Loucy (cell line): ENCODE results near the gene PLPP2.

Experiments used
- H2AFZ ChIP-seq: fragments of 200-600 bp; sonication (generic); 2 replicates; pipeline ENCODE4 v1.6.0; 2016; ENCODE audit warnings: antibody characterized with exemption, mild to moderate bottlenecking, low read length, moderate library complexity
- H3F3A ChIP-seq: fragments of 200-600 bp; 2 replicates; pipeline ENCODE4 v1.6.0; 2016; ENCODE audit warnings: antibody characterized with exemption, low read depth, mild to moderate bottlenecking
- H3K27me3 ChIP-seq: fragments of 200-600 bp; sonication (generic); 2 replicates; pipeline ENCODE4 v1.6.1; 2014; ENCODE audit warnings: low read length, mild to moderate bottlenecking; ENCODE audit not compliant: insufficient read depth, poor library complexity, severe bottlenecking
- H3K36me3 ChIP-seq: fragments of 200-600 bp; sonication (generic); 2 replicates; pipeline ENCODE4 v1.6.1; 2016; ENCODE audit warnings: low read length; ENCODE audit not compliant: insufficient read depth
- H3K4me1 ChIP-seq: fragments of 200-600 bp; sonication (generic); 2 replicates; pipeline ENCODE4 v1.5.1; 2014; ENCODE audit warnings: low read length, mild to moderate bottlenecking; ENCODE audit not compliant: insufficient read depth, poor library complexity, severe bottlenecking
- H3K4me2 ChIP-seq: fragments of 200-600 bp; sonication (generic); 2 replicates; pipeline ENCODE4 v1.6.0; 2014; ENCODE audit warnings: antibody characterized with exemption, low read length, low read depth, mild to moderate bottlenecking; ENCODE audit not compliant: poor library complexity, severe bottlenecking
- H3K4me3 ChIP-seq: fragments of 200-600 bp; sonication (generic); 2 replicates; pipeline ENCODE4 v1.5.1; 2014; ENCODE audit warnings: low read length, mild to moderate bottlenecking, mixed read lengths; ENCODE audit not compliant: poor library complexity, severe bottlenecking
- H3K79me2 ChIP-seq: fragments of 200-600 bp; sonication (generic); 2 replicates; pipeline ENCODE4 v1.6.1; 2014; ENCODE audit warnings: low read length; ENCODE audit not compliant: insufficient read depth
- H3K9ac ChIP-seq: fragments of 200-600 bp; sonication (generic); 2 replicates; pipeline ENCODE4 v1.6.0; 2014; ENCODE audit warnings: mild to moderate bottlenecking, low read depth, low read length, moderate library complexity; ENCODE audit not compliant: poor library complexity, severe bottlenecking
- H3K9me2 ChIP-seq: fragments of 200-600 bp; sonication (generic); replicated peaks from 2 replicates; pipeline ENCODE4 v1.6.1; 2016; ENCODE audit warnings: low read depth, low read length, mixed read lengths
- H3K9me3 ChIP-seq: fragments of 200-600 bp; sonication (generic); 2 replicates; pipeline ENCODE4 v1.6.1; 2014; ENCODE audit warnings: mild to moderate bottlenecking, antibody characterized with exemption, low read length, low read depth; ENCODE audit not compliant: insufficient read depth
- H4K20me1 ChIP-seq: fragments of 200-600 bp; sonication (generic); 2 replicates; pipeline ENCODE4 v1.6.0; 2014; ENCODE audit warnings: antibody characterized with exemption, low read length, mild to moderate bottlenecking; ENCODE audit not compliant: insufficient read depth, poor library complexity, severe bottlenecking
- CTCF ChIP-seq: fragments of 200-600 bp; sonication (generic); conservative IDR thresholded peaks from 2 replicates; pipeline ENCODE4 v1.5.1; 2014; ENCODE audit warnings: mild to moderate bottlenecking, antibody characterized with exemption, low read length
- EZH2phosphoT487 ChIP-seq: fragments of 200-600 bp; IDR thresholded peaks from 2 replicates; pipeline ENCODE4 v1.6.1; 2018; ENCODE audit warnings: antibody characterized with exemption, mild to moderate bottlenecking, moderate library complexity, borderline replicate concordance

The PLPP2 gene

GRCh38 chr19:335072-335471 lies 43.9 kb upstream of the PLPP2 start:
- no peak overlapping the region for H3K4me3 ChIP-seq
- no peaks in the 10 kb centered on the region for H3K9me3 ChIP-seq
- TF ChIP-seq CTCF (no peak), EZH2phosphoT487 (no peak)
- no peak overlapping the region for H3K4me2 ChIP-seq
- peaks cover 16% of the 10 kb centered on the region for H3K4me1 ChIP-seq
- H2AFZ ChIP-seq: no peak overlapping the region
- peaks cover 21% of the 10 kb centered on the region; the same call in 1 of the 2 replicates for H3K36me3 ChIP-seq
- H3K79me2 ChIP-seq: peaks cover 51% of the 10 kb centered on the region
- no peaks in the 10 kb centered on the region for H3K27me3 ChIP-seq
- no peaks in the 10 kb centered on the region for H3K9me2 ChIP-seq
- no peaks in the 10 kb centered on the region for H3F3A ChIP-seq
- peaks cover 2% of the 10 kb centered on the region for H4K20me1 ChIP-seq
- no peak overlapping the region for H3K9ac ChIP-seq

GRCh38 chr19:334296-335071 lies 43.3 kb upstream of the PLPP2 start:
- H3K79me2 ChIP-seq: peaks cover 45% of the 10 kb centered on the region

GRCh38 chr19:330503-330902 lies 39.3 kb upstream of the PLPP2 start:
- H3K4me1 ChIP-seq: no peaks in the 10 kb centered on the region
- H3K79me2 ChIP-seq: peaks cover 12% of the 10 kb centered on the region; the same call in 1 of the 2 replicates
- H3K4me3 ChIP-seq: no peak overlapping the region
- H2AFZ ChIP-seq: no peak overlapping the region
- TF ChIP-seq CTCF (no peak), EZH2phosphoT487 (no peak)
- no peaks in the 10 kb centered on the region for H3K27me3 ChIP-seq
- H3K9ac ChIP-seq: no peak overlapping the region
- no peaks in the 10 kb centered on the region for H3K9me2 ChIP-seq
- no peak overlapping the region for H3K4me2 ChIP-seq
- no peaks in the 10 kb centered on the region for H4K20me1 ChIP-seq
- no peaks in the 10 kb centered on the region for H3F3A ChIP-seq
- H3K36me3 ChIP-seq: peaks cover 65% of the 10 kb centered on the region
- H3K9me3 ChIP-seq: peaks cover 20% of the 10 kb centered on the region; the same call in 1 of the 2 replicates

More at GRCh38 chr19:334296-335071, 43.3 kb upstream of the PLPP2 start:
- H3K9me3 ChIP-seq: peaks cover 3% of the 10 kb centered on the region; the same call in 1 of the 2 replicates
- peaks cover 12% of the 10 kb centered on the region for H3K4me1 ChIP-seq
- H3F3A ChIP-seq: no peaks in the 10 kb centered on the region
- H3K9ac ChIP-seq: no peak overlapping the region
- H3K36me3 ChIP-seq: peaks cover 27% of the 10 kb centered on the region; the same call in 1 of the 2 replicates
- no peak overlapping the region for H3K4me3 ChIP-seq
- no peaks in the 10 kb centered on the region for H4K20me1 ChIP-seq
- H3K9me2 ChIP-seq: no peaks in the 10 kb centered on the region
- no peaks in the 10 kb centered on the region for H3K27me3 ChIP-seq
- no peak for TF ChIP-seq EZH2phosphoT487
- TF ChIP-seq CTCF: no peak
- H2AFZ ChIP-seq: no peak overlapping the region
- H3K4me2 ChIP-seq: no peak overlapping the region
